ENCODE measurements around the gene TMEM255B.

The TMEM255B gene

DNA sequence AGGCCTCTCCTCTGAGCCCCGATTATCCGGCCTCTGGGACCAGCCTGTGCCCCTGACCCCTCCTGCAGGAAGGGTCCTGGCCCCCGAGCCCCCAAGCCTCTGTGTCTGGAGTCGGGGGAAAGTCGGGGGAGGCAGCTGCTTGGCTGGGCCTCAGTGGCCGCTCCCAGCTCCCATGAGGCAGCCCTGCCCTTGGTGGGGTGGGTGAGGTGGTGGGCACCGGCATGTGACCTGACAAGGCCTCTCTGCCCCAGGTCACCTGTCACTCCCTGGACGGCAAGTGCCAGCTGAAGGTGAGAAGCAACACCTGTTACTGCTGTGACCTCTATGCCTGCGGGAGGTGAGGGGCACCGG is 41.5 kb downstream of the TMEM255B start:
- H3K9me3 ChIP-seq (replicated peaks in 1 of 11) = peaks cover 0 to 5% (median 0%) of the 10 kb centered on the region in 11 experiments; a peak in 5 of 22 replicates
- peaks cover 9 to 15% (median 13%) of the 10 kb centered on the region in 10 experiments; a peak in 19 of 20 replicates for H3K4me1 ChIP-seq
- no peak overlapping the region for H3K27ac ChIP-seq
- TF ChIP-seq Cebpa-rat (IDR thresholded peaks at IDR 0.05) = no peak
- peaks cover 0 to 18% (median 0%) of the 10 kb centered on the region in 11 experiments; a peak in 2 of 22 replicates for H4K20me1 ChIP-seq
- H3K27me3 ChIP-seq = peaks cover 0 to 9% (median 0%) of the 10 kb centered on the region in 11 experiments; a peak in 6 of 22 replicates
- no peak overlapping the region for H3K9ac ChIP-seq
- no peak overlapping the region for H3K4me3 ChIP-seq
- H3K36me3 ChIP-seq = no peaks in the 10 kb centered on the region; a peak in 7 of 22 replicates
- H3K4me2 ChIP-seq = no peak overlapping the region

DNA sequence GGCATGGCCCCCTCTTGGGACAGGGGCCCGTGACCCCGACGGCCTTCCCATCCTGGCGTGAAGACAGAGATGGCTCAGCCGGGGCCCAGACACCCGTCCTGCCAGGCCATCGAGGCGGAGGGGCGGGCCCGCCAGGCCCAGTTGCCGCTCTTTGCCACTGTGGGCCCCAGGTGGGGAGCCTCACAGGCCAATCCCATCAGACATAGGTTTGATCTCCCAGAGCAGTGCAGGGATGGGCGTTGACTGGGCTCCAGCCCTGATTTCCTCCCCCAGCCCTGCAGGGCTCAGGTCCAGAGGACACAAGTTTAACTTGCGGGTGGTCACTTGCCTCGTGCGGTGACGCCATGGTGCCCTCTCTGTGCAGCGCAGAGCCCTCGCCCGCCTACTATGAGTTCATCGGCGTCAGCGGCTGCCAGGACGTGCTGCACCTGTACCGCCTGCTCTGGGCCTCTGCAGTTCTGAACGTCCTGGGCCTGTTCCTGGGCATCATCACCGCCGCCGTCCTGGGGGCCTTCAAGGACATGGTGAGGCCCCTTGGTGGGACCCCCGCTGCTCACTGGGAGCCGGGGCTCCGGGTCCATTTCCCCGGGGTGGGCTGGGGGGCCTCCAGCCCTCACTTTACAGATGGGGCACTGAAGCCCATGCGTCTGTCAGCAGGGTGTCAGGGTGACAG is 42.4 kb downstream of the TMEM255B start:
- Histone ChIP-seq H3K9ac (peak overlapping the region in 2 of 11 experiments; percentile 20 to 33; a peak in 2 of 22 replicates), H3K27ac (no peak overlapping the region), H3K4me2 (peak overlapping the region; percentile 44 to 73 (median 64); a peak in 21 of 22 replicates), H3K4me3 (no peak overlapping the region), H3K36me3 (no peaks in the 10 kb centered on the region; a peak in 7 of 22 replicates), H3K4me1 (peaks cover 9 to 15% (median 13%) of the 10 kb centered on the region in 10 experiments; a peak in 19 of 20 replicates), H4K20me1 (peaks cover 0 to 18% (median 0%) of the 10 kb centered on the region in 11 experiments; a peak in 2 of 22 replicates), H3K9me3 (replicated peaks in 1 of 11) (peaks cover 4 to 14% (median 6%) of the 10 kb centered on the region in 11 experiments; a peak in 21 of 22 replicates), H3K27me3 (peaks cover 0 to 18% (median 5%) of the 10 kb centered on the region in 11 experiments; a peak in 8 of 22 replicates)
- TF ChIP-seq Cebpa-rat (IDR thresholded peaks at IDR 0.05) = no peak

DNA sequence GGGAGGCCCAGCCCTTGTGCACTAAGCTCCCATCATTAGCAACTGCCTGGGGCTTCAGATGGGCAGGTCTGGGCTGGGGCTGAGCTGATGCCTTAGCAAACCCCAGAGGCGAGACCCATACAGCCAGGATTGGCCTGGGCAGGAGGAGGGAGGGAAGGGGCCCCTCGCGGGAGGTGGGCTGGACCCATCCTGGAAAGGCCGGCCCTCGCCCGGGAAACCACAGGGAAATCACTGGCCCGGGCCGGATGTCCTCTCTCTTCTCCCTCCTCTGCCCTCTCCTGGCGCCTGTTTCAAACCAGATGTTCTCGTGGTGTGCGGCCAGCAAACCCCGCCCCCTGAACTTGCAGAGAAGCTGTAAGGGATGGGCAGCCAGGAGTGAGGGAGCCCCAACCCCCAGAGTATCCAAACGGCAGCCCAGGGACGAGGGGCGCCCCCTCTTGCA is 43.1 kb downstream of the TMEM255B start:
- H3K9ac ChIP-seq = peak overlapping the region in 3 of 11 experiments; percentile 17 to 33 (median 20); a peak in 2 of 22 replicates
- no peaks in the 10 kb centered on the region; a peak in 4 of 22 replicates for H3K36me3 ChIP-seq
- peaks cover 10 to 21% (median 13%) of the 10 kb centered on the region in 11 experiments for H3K9me3 ChIP-seq (replicated peaks in 1 of 11)
- peaks cover 9 to 15% (median 13%) of the 10 kb centered on the region in 10 experiments; a peak in 19 of 20 replicates for H3K4me1 ChIP-seq
- no peak for TF ChIP-seq Cebpa-rat (IDR thresholded peaks at IDR 0.05)
- H3K27ac ChIP-seq = no peak overlapping the region
- H3K4me2 ChIP-seq = peak overlapping the region; percentile 44 to 73 (median 64)
- peaks cover 0 to 18% (median 0%) of the 10 kb centered on the region in 11 experiments; a peak in 2 of 22 replicates for H4K20me1 ChIP-seq
- H3K27me3 ChIP-seq = peaks cover 0 to 23% (median 7%) of the 10 kb centered on the region in 11 experiments; a peak in 8 of 22 replicates
- no peak overlapping the region for H3K4me3 ChIP-seq

DNA sequence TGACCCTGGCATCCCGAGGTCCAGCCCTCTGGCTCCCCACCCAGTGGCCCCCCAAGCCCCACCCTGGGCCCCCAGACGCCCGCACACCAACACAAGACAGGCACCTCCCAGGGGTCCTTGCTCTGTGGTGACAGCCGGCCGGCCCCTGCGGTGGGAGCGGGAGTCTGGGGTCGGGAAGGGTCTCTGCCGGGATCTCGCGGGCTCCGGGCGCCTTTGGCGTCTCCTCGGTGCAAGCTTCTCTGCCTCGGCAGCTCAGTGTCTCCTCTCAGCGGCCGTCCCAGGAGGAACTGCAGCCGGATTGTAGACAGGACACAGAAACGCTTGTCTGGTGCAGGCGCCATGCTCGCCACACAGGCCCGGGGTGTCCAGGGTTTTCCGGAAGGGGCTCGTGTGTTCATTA is 43.7 kb downstream of the TMEM255B start:
- Histone ChIP-seq H3K4me3 (no peak overlapping the region), H3K27me3 (peaks cover 0 to 23% (median 7%) of the 10 kb centered on the region in 11 experiments; a peak in 8 of 22 replicates), H3K9ac (no peak overlapping the region), H3K27ac (no peak overlapping the region), H3K4me2 (no peak overlapping the region), H4K20me1 (peaks cover 0 to 18% (median 0%) of the 10 kb centered on the region in 11 experiments; a peak in 2 of 22 replicates), H3K9me3 (replicated peaks in 1 of 11) (peaks cover 16 to 27% (median 19%) of the 10 kb centered on the region in 11 experiments), H3K4me1 (peaks cover 9 to 16% (median 14%) of the 10 kb centered on the region in 10 experiments; a peak in 19 of 20 replicates), H3K36me3 (no peaks in the 10 kb centered on the region; a peak in 3 of 22 replicates)
- TF ChIP-seq Cebpa-rat (IDR thresholded peaks at IDR 0.05) = no peak

DNA sequence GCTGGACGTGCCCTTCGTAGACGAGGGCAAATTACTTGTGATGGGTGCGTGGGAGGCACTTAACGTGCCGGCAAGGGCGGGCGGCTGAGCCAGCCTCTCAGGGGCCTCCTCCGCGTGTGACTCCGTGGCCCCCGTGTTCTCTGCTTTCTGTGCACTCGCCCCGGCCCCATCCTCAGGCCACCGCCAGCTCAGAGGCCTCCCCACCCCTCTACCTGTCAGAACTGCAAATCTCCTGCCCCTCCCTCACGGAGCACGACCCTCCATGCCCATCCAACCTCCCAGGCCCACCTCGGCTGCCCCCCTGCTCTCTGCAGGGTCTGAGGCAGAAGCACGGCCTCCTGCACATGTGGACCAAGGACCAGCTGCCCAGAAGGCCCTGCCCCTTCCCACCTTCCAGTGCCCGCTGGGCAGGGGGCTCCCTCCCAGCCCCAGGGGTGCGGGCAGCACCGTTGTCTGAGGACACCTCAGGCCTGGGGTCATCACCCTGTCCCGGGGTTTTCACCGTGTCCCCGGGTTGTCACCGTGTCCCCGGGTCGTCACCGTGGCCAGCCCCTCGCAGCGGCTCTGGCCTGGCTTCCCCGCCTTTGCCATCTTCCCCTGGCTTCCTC is 44.5 kb downstream of the TMEM255B start:
- no peak for TF ChIP-seq Cebpa-rat (IDR thresholded peaks at IDR 0.05)
- no peaks in the 10 kb centered on the region; a peak in 3 of 22 replicates for H3K36me3 ChIP-seq
- H3K4me2 ChIP-seq = no peak overlapping the region

DNA sequence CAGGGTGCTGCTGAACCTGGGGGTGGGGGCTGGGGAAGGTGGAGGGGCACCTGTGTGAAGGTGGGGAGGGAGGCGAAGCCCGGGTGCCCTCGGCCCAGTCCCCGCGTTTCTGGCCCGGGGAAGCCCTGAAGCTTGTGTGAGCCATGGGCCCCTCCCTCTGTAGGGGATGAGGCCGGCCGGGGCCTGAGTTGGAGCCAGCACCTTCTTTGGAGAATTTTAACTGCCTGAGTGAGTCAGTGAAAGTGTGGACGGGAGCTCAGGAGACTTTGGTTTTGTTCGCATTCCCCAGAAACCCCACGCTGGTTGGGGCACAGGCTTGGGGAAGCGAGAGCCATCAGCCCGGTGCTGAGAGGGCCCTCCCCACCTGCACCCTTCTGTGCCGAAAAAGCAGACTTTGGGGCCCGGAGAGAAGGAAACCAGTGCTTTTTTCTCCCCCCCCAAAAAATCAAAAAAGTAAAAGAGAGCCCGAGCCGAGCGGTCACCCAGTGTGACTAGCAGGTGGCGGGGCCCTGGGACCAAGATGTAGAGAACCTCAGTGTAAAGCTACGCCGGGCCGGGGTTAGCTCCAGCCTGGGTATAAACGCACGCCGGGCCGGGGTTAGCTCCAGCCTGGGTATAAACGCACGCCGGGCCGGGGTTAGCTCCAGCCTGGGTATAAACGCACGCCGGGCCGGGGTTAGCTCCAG is 45.1 kb downstream of the TMEM255B start:
- Histone ChIP-seq H3K36me3 (no peaks in the 10 kb centered on the region; a peak in 3 of 22 replicates), H3K9me3 (replicated peaks in 1 of 11) (peaks cover 29 to 41% (median 33%) of the 10 kb centered on the region in 11 experiments), H4K20me1 (peaks cover 0 to 18% (median 0%) of the 10 kb centered on the region in 11 experiments; a peak in 2 of 22 replicates), H3K9ac (no peak overlapping the region), H3K4me2 (no peak overlapping the region), H3K27me3 (peaks cover 0 to 31% (median 7%) of the 10 kb centered on the region in 11 experiments; a peak in 8 of 22 replicates), H3K4me3 (no peak overlapping the region), H3K27ac (no peak overlapping the region), H3K4me1 (peaks cover 9 to 20% (median 14%) of the 10 kb centered on the region in 10 experiments; a peak in 19 of 20 replicates)
- TF ChIP-seq Cebpa-rat (IDR thresholded peaks at IDR 0.05) = no peak

More for the DNA sequence above, 44.5 kb downstream of the TMEM255B start:
- no peak overlapping the region for H3K9ac ChIP-seq
- peaks cover 9 to 20% (median 14%) of the 10 kb centered on the region in 10 experiments; a peak in 19 of 20 replicates for H3K4me1 ChIP-seq
- H3K27me3 ChIP-seq = peaks cover 0 to 26% (median 7%) of the 10 kb centered on the region in 11 experiments; a peak in 8 of 22 replicates
- no peak overlapping the region for H3K4me3 ChIP-seq
- peaks cover 0 to 18% (median 0%) of the 10 kb centered on the region in 11 experiments; a peak in 2 of 22 replicates for H4K20me1 ChIP-seq
- H3K9me3 ChIP-seq (replicated peaks in 1 of 11) = peaks cover 24 to 35% (median 27%) of the 10 kb centered on the region in 11 experiments
- no peak overlapping the region for H3K27ac ChIP-seq

DNA sequence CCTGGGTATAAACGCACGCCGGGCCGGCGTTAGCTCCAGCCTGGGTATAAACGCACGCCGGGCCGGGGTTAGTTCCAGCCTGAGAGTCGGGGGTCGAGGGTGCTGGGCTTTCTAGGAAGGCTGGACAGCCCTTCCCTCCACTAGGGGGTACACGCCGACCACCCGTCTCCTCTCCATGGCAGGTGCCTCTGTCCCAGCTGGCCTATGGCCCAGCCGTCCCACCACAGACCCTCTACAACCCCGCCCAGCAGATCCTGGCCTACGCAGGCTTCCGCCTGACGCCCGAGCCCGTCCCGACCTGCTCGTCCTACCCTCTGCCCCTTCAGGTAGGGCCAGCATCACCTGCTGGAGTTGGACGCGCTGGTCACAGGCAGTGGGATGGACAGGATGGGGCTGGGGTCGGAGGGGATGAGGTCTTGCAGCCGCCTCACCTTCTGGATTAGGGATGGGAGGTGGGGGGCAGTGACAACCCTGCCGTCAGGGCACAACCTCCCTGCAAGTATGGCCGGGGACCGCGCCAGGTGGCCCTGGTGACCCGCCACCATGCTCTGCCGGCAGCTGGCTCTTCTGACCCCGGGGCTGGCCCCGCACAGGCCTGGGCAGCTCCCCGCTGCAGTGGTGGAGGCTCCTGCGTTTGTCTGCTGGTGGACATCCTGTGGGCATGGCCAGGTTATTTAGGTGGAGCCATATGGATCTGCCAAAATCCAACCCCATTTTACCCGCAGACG is 45.8 kb downstream of the TMEM255B start:
- peaks cover 9 to 24% (median 16%) of the 10 kb centered on the region in 10 experiments; a peak in 19 of 20 replicates for H3K4me1 ChIP-seq
- no peak for TF ChIP-seq Cebpa-rat (IDR thresholded peaks at IDR 0.05)
- no peaks in the 10 kb centered on the region; a peak in 2 of 22 replicates for H3K36me3 ChIP-seq
- H3K9ac ChIP-seq = no peak overlapping the region
- H3K27me3 ChIP-seq = peaks cover 0 to 34% (median 7%) of the 10 kb centered on the region in 11 experiments; a peak in 8 of 22 replicates
- H3K9me3 ChIP-seq (replicated peaks in 1 of 11) = peaks cover 35 to 48% (median 39%) of the 10 kb centered on the region in 11 experiments
- H3K27ac ChIP-seq = no peak overlapping the region
- H3K4me2 ChIP-seq = no peak overlapping the region
- peaks cover 0 to 18% (median 0%) of the 10 kb centered on the region in 11 experiments; a peak in 2 of 22 replicates for H4K20me1 ChIP-seq
- no peak overlapping the region for H3K4me3 ChIP-seq

Data from BLaER1 treated with 17β-estradiol and CSF1 and Interleukin-3, amounts not matched to agents 10 nM and 100 nM (cell line).